ENCODE measurements around the gene MTMR3.

DNA sequence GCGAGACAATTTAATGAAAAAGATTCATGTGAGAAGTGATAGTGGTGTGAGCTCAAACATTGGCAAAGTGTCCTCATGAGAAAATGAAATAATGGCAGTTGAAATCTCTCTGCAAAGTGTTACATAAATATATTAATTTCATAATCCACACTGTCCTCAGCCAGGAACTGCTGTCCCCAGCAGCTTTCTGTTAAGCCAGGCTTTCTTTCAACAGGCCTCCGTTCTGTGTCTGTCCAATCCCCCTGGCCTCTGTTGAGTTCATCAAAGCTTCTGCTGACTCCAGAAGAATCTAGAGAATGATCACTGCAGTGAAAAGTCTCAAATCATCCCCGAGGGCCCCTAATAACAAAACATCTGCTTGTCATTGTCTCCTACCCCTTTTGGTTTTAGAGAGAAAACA is 34.9 kb upstream of the MTMR3 start:
- TF ChIP-seq, protein P1, sequence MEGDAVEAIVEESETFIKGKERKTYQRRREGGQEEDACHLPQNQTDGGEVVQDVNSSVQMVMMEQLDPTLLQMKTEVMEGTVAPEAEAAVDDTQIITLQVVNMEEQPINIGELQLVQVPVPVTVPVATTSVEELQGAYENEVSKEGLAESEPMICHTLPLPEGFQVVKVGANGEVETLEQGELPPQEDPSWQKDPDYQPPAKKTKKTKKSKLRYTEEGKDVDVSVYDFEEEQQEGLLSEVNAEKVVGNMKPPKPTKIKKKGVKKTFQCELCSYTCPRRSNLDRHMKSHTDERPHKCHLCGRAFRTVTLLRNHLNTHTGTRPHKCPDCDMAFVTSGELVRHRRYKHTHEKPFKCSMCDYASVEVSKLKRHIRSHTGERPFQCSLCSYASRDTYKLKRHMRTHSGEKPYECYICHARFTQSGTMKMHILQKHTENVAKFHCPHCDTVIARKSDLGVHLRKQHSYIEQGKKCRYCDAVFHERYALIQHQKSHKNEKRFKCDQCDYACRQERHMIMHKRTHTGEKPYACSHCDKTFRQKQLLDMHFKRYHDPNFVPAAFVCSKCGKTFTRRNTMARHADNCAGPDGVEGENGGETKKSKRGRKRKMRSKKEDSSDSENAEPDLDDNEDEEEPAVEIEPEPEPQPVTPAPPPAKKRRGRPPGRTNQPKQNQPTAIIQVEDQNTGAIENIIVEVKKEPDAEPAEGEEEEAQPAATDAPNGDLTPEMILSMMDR (IDR thresholded peaks at IDR 0.05 in 4 of 5, conservative IDR thresholded peaks at IDR 0.05 in 1 of 5), result no peak
- TF ChIP-seq POLR2A (IDR thresholded peaks at IDR 0.05), result no peak

All from gastrocnemius medialis (tissue), 4 donors.